SK-N-SH treated with all-trans-retinoic acid at 6 μM for 48 hours (cell line): ENCODE results near the gene ROBO2.

Experiments
- ATAC-seq: fragments of 200-7000 bp; cut with Tn5 transposase; 3 replicates; pipeline ENCODE4 v1.9.1; 2020; ENCODE audit warnings: mild to moderate bottlenecking, moderate library complexity
- ARNTL ChIP-seq: fragments of 450-650 bp; formaldehyde crosslinking; IDR thresholded peaks from 2 replicates; pipeline ENCODE4 v1.5.0; 2020; ENCODE audit warnings: low read depth, mild to moderate bottlenecking, moderate library complexity, borderline replicate concordance
- BACH2 ChIP-seq: fragments of 250-450 bp; sonication (Bioruptor Pico); IDR thresholded peaks from 2 replicates; pipeline ENCODE4 v1.9.0; 2021; ENCODE audit warnings: mild to moderate bottlenecking, borderline replicate concordance
- CREB5 ChIP-seq: fragments of 250-450 bp; sonication (Bioruptor Pico); IDR thresholded peaks from 2 replicates; pipeline ENCODE4 v1.5.1; 2020; ENCODE audit warnings: low read depth, mild to moderate bottlenecking, moderate library complexity
- CSDC2 ChIP-seq: fragments of 250-450 bp; sonication (Bioruptor Pico); IDR thresholded peaks from 2 replicates; pipeline ENCODE4 v1.5.0; 2020; ENCODE audit warnings: mild to moderate bottlenecking, moderate library complexity
- CSRNP3 ChIP-seq: fragments of 250-450 bp; sonication (Bioruptor Pico); IDR thresholded peaks from 2 replicates; pipeline ENCODE4 v1.5.1; 2021; ENCODE audit warnings: mild to moderate bottlenecking, moderate library complexity
- ESRRG ChIP-seq: fragments of 250-450 bp; sonication (Bioruptor Pico); IDR thresholded peaks from 2 replicates; pipeline ENCODE4 v1.6.1; 2021; ENCODE audit warnings: mild to moderate bottlenecking
- GLIS3 ChIP-seq: fragments of 250-450 bp; sonication (Bioruptor Pico); IDR thresholded peaks from 2 replicates; pipeline ENCODE4 v1.5.0; 2020; ENCODE audit warnings: mild to moderate bottlenecking, moderate library complexity
- ISL1 ChIP-seq: fragments of 250-450 bp; sonication (Bioruptor Pico); IDR thresholded peaks from 2 replicates; pipeline ENCODE4 v2.1.2; 2022; ENCODE audit warnings: mild to moderate bottlenecking, moderate library complexity
- OSR1 ChIP-seq: fragments of 250-450 bp; sonication (Bioruptor Pico); IDR thresholded peaks from 2 replicates; pipeline ENCODE4 v1.8.0; 2022; ENCODE audit warnings: moderate library complexity, mild to moderate bottlenecking, inconsistent platforms
- PATZ1 ChIP-seq: fragments of 250-450 bp; sonication (Bioruptor Pico); IDR thresholded peaks from 2 replicates; pipeline ENCODE4 v1.8.0; 2020; ENCODE audit warnings: mild to moderate bottlenecking, moderate library complexity, borderline replicate concordance
- POU6F1 ChIP-seq: fragments of 250-450 bp; sonication (Bioruptor Pico); IDR thresholded peaks from 2 replicates; pipeline ENCODE4 v1.8.0; 2021; ENCODE audit warnings: low read depth, mild to moderate bottlenecking, moderate library complexity, borderline replicate concordance
- PPARA ChIP-seq: fragments of 250-450 bp; sonication (Bioruptor Pico); IDR thresholded peaks from 2 replicates; pipeline ENCODE4 v1.5.0; 2020; ENCODE audit warnings: mild to moderate bottlenecking, borderline replicate concordance
- RARB ChIP-seq: fragments of 250-450 bp; sonication (Bioruptor Pico); IDR thresholded peaks from 2 replicates; pipeline ENCODE4 v1.8.0; 2021; ENCODE audit warnings: mild to moderate bottlenecking, moderate library complexity
- SNAI2 ChIP-seq: fragments of 250-450 bp; sonication (Bioruptor Pico); IDR thresholded peaks from 2 replicates; pipeline ENCODE4 v1.5.0; 2020; ENCODE audit warnings: mild to moderate bottlenecking, moderate library complexity
- TCF4 ChIP-seq: fragments of 250-450 bp; sonication (Bioruptor Pico); IDR thresholded peaks from 2 replicates; pipeline ENCODE4 v1.8.0; 2021; ENCODE audit warnings: mild to moderate bottlenecking, moderate library complexity, borderline replicate concordance
- TOX ChIP-seq: fragments of 250-450 bp; sonication (Bioruptor Pico); IDR thresholded peaks from 2 replicates; pipeline ENCODE4 v1.8.0; 2021; ENCODE audit warnings: mild to moderate bottlenecking, moderate library complexity, borderline replicate concordance
- ZC3H10 ChIP-seq: fragments of 250-450 bp; sonication (Bioruptor Pico); IDR thresholded peaks from 2 replicates; pipeline ENCODE4 v1.5.1; 2021; ENCODE audit warnings: mild to moderate bottlenecking, moderate library complexity
- ZFP3 ChIP-seq: fragments of 250-450 bp; sonication (Bioruptor Pico); IDR thresholded peaks from 2 replicates; pipeline ENCODE4 v1.5.0; 2020; ENCODE audit warnings: mild to moderate bottlenecking, moderate library complexity
- ZFP30 ChIP-seq: fragments of 450-650 bp; formaldehyde crosslinking; IDR thresholded peaks from 2 replicates; pipeline ENCODE4 v1.5.0; 2022; ENCODE audit warnings: mild to moderate bottlenecking, moderate library complexity
- ZNF565 ChIP-seq: fragments of 450-650 bp; formaldehyde crosslinking; conservative IDR thresholded peaks from 2 replicates; pipeline ENCODE4 v1.5.0; 2020; ENCODE audit warnings: low read depth, mild to moderate bottlenecking, moderate library complexity
- ZNF70 ChIP-seq: fragments of 450-650 bp; formaldehyde crosslinking; IDR thresholded peaks from 2 replicates; pipeline ENCODE4 v1.5.0; 2020; ENCODE audit warnings: mild to moderate bottlenecking, moderate library complexity
- ZNF8 ChIP-seq: fragments of 450-650 bp; formaldehyde crosslinking; IDR thresholded peaks from 2 replicates; pipeline ENCODE4 v1.5.0; 2020; ENCODE audit warnings: mild to moderate bottlenecking, moderate library complexity

Gene ROBO2

GRCh38 chr3:77179762-77180161, 139.9 kb downstream of the ROBO2 start:
- TF ChIP-seq CSDC2 (CRISPR knock-in tag) (no peak), PATZ1 (CRISPR knock-in tag) (no peak), BACH2 (CRISPR knock-in tag) (no peak), PPARA (no peak), ZFP3 (CRISPR knock-in tag) (no peak), ZNF565 (CRISPR knock-in tag) (no peak), OSR1 (no peak), ZNF70 (CRISPR knock-in tag) (no peak), CSRNP3 (CRISPR knock-in tag) (no peak), RARB (CRISPR knock-in tag) (no peak)
- no peak for ATAC-seq

- no peak for ATAC-seq
- no peak for TF ChIP-seq ESRRG (CRISPR knock-in tag)
- no peak for TF ChIP-seq ZC3H10
- TF ChIP-seq POU6F1 (CRISPR knock-in tag), result no peak
- TF ChIP-seq, all 23 proteins: peak for 0
Observed at GRCh38 chr3:77182341-77182740, 142.4 kb downstream of the ROBO2 start.

GRCh38 chr3:77186319-77186718, 146.4 kb downstream of the ROBO2 start:
- no peak for ATAC-seq

More at GRCh38 chr3:77186319-77186718, 146.4 kb downstream of the ROBO2 start:
- TF ChIP-seq TOX (CRISPR knock-in tag), result no peak
- TF ChIP-seq BACH2 (CRISPR knock-in tag), result no peak
- TF ChIP-seq ZFP30 (CRISPR knock-in tag), result no peak
- no peak for TF ChIP-seq PATZ1 (CRISPR knock-in tag)
- TF ChIP-seq ESRRG (CRISPR knock-in tag), result no peak
- no peak for TF ChIP-seq ZNF8
- TF ChIP-seq GLIS3 (CRISPR knock-in tag), result no peak
- no peak for TF ChIP-seq POU6F1 (CRISPR knock-in tag)
- TF ChIP-seq ZNF565 (CRISPR knock-in tag), result no peak
- TF ChIP-seq ZC3H10, result no peak
- TF ChIP-seq ARNTL (CRISPR knock-in tag), result no peak
- no peak for TF ChIP-seq ZNF70 (CRISPR knock-in tag)
- TF ChIP-seq CSDC2 (CRISPR knock-in tag), result no peak
- no peak for TF ChIP-seq CREB5
- TF ChIP-seq SNAI2 (CRISPR knock-in tag), result no peak
- TF ChIP-seq ZFP3 (CRISPR knock-in tag), result no peak
- no peak for TF ChIP-seq TCF4
- no peak for TF ChIP-seq CSRNP3 (CRISPR knock-in tag)
- no peak for TF ChIP-seq ISL1 (CRISPR knock-in tag)
